HEK293 (cell line): ENCODE results near the gene LRRC46.

Experiments used
- ZBTB8A ChIP-seq: fragments of 450-650 bp; formaldehyde crosslinking; IDR thresholded peaks from 2 replicates; pipeline ENCODE4 v1.5.1; 2016; ENCODE audit warnings: missing biosample characterization, missing genetic modification characterization
- ZFP37 ChIP-seq: fragments of 450-650 bp; formaldehyde crosslinking; IDR thresholded peaks from 2 replicates; pipeline ENCODE4 v1.5.1; 2016; ENCODE audit warnings: missing biosample characterization, missing genetic modification characterization
- ZNF274 ChIP-seq, 2 experiments: fragments of 200-500 bp in 1 of 2; fragments of 450-650 bp in 1 of 2; sonication (Bioruptor generic) in 1 of 2; formaldehyde crosslinking in 1 of 2; IDR thresholded peaks; 2 replicates each; pipeline versions ENCODE4 v1.5.1 to v1.6.1; 2014 to 2016; ENCODE audit warnings: borderline replicate concordance in 1 of 2, inconsistent platforms in 1 of 2, low read length in 1 of 2, missing biosample characterization in 1 of 2, missing genetic modification characterization in 1 of 2
- ZNF501 ChIP-seq: fragments of 450-650 bp; formaldehyde crosslinking; IDR thresholded peaks from 2 replicates; pipeline ENCODE4 v1.5.1; 2016; ENCODE audit warnings: missing biosample characterization, missing genetic modification characterization
- ZNF776 ChIP-seq: fragments of 450-650 bp; formaldehyde crosslinking; IDR thresholded peaks from 2 replicates; pipeline ENCODE4 v1.5.0; 2017; ENCODE audit warnings: missing biosample characterization, missing genetic modification characterization, borderline replicate concordance
- TF ChIP-seq, protein P1 (sequence below): fragments of 450-650 bp; formaldehyde crosslinking; IDR thresholded peaks from 2 replicates; pipeline ENCODE4 v1.5.1; 2016; ENCODE audit warnings: missing biosample characterization, missing genetic modification characterization
- TF ChIP-seq, protein P2 (sequence below): fragments of 450-650 bp; formaldehyde crosslinking; IDR thresholded peaks from 2 replicates; pipeline ENCODE4 v1.5.1; 2016; ENCODE audit warnings: missing biosample characterization, missing genetic modification characterization
- TF ChIP-seq, protein P3 (sequence below): sonication (generic); formaldehyde crosslinking; IDR thresholded peaks from 2 replicates; pipeline ENCODE4 v1.8.1; 2022; ENCODE audit warnings: mild to moderate bottlenecking, moderate library complexity, missing genetic modification reagents
- TF ChIP-seq, protein P4 (sequence below): fragments of 450-650 bp; formaldehyde crosslinking; IDR thresholded peaks from 2 replicates; pipeline ENCODE4 v1.5.1; 2017; ENCODE audit warnings: missing biosample characterization, missing genetic modification characterization

DNA sequence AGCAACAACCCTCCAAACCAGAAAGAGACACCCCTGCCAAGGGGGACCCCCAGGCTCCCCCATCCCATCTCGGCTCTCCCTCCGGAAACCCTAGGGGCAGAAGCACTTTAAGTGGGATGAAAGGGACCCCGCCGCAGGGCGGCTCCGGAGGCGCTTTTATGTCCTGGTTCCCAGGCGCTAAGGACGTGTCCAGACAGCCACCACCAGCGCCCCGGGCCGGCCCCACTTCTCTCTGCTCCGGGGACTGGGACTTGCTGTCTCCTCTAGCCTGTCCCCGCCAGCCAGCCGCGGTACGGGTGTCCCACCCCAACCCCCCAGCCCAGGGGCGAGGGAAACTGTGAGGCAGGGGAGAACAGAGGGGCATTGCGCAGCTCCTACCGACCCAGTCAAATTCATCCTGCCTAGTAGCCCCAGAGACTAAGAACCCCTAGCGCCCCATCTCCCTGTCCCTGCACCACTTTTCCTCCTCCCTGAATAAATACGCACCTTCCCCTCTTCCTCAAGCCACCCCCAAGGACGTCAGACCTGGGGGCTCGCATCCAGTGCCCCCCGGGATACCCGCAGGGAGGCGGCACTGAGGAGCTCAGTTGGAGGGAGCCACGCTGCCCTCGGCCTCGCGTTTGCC, 15.4 kb downstream of the LRRC46 start:
- TF ChIP-seq, protein P1, sequence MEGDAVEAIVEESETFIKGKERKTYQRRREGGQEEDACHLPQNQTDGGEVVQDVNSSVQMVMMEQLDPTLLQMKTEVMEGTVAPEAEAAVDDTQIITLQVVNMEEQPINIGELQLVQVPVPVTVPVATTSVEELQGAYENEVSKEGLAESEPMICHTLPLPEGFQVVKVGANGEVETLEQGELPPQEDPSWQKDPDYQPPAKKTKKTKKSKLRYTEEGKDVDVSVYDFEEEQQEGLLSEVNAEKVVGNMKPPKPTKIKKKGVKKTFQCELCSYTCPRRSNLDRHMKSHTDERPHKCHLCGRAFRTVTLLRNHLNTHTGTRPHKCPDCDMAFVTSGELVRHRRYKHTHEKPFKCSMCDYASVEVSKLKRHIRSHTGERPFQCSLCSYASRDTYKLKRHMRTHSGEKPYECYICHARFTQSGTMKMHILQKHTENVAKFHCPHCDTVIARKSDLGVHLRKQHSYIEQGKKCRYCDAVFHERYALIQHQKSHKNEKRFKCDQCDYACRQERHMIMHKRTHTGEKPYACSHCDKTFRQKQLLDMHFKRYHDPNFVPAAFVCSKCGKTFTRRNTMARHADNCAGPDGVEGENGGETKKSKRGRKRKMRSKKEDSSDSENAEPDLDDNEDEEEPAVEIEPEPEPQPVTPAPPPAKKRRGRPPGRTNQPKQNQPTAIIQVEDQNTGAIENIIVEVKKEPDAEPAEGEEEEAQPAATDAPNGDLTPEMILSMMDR (tag by site-specific recombination) = no peak
- TF ChIP-seq, protein P2, sequence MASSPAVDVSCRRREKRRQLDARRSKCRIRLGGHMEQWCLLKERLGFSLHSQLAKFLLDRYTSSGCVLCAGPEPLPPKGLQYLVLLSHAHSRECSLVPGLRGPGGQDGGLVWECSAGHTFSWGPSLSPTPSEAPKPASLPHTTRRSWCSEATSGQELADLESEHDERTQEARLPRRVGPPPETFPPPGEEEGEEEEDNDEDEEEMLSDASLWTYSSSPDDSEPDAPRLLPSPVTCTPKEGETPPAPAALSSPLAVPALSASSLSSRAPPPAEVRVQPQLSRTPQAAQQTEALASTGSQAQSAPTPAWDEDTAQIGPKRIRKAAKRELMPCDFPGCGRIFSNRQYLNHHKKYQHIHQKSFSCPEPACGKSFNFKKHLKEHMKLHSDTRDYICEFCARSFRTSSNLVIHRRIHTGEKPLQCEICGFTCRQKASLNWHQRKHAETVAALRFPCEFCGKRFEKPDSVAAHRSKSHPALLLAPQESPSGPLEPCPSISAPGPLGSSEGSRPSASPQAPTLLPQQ (tag by site-specific recombination) = no peak
- TF ChIP-seq, protein P3, sequence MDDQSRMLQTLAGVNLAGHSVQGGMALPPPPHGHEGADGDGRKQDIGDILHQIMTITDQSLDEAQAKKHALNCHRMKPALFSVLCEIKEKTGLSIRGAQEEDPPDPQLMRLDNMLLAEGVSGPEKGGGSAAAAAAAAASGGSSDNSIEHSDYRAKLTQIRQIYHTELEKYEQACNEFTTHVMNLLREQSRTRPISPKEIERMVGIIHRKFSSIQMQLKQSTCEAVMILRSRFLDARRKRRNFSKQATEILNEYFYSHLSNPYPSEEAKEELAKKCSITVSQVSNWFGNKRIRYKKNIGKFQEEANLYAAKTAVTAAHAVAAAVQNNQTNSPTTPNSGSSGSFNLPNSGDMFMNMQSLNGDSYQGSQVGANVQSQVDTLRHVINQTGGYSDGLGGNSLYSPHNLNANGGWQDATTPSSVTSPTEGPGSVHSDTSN (CRISPR knock-in tag) = no peak
- TF ChIP-seq ZNF776 (tag by site-specific recombination) (no peak), ZNF501 (no peak), ZFP37 (tag by site-specific recombination) (no peak), ZNF274 (IDR thresholded peaks at IDR 0.05; ENCODE audit: low read length) (no peak), ZNF274 (tag by site-specific recombination; IDR thresholded peaks at IDR 0.05; ENCODE audit: borderline replicate concordance) (no peak), ZBTB8A (tag by site-specific recombination) (no peak)
- TF ChIP-seq, protein P4, sequence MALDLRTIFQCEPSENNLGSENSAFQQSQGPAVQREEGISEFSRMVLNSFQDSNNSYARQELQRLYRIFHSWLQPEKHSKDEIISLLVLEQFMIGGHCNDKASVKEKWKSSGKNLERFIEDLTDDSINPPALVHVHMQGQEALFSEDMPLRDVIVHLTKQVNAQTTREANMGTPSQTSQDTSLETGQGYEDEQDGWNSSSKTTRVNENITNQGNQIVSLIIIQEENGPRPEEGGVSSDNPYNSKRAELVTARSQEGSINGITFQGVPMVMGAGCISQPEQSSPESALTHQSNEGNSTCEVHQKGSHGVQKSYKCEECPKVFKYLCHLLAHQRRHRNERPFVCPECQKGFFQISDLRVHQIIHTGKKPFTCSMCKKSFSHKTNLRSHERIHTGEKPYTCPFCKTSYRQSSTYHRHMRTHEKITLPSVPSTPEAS (tag by site-specific recombination) = no peak
